GM19395 (cell line): ENCODE results near the gene COX20.

Experiments used
- ATAC-seq: cut with Tn5 transposase; IDR thresholded peaks from one replicate; pipeline ENCODE4 v1.9.1; 2021; ENCODE audit warnings: mild to moderate bottlenecking, moderate library complexity; ENCODE audit not compliant: unreplicated experiment

COX20 gene

GRCh38 chr1:244868484-244869363 lies 33.3 kb downstream of the COX20 start:
- no peak for ATAC-seq

GRCh38 chr1:244869364-244869827 lies 33.9 kb downstream of the COX20 start:
- ATAC-seq = no peak

- ATAC-seq = no peak
These were observed 34.5 kb downstream of the COX20 start for GRCh38 chr1:244869950-244870349.

- ATAC-seq = no peak
These were observed 39.6 kb downstream of the COX20 start for GRCh38 chr1:244874974-244875579.

GRCh38 chr1:244876228-244876910 lies 40.9 kb downstream of the COX20 start:
- no peak for ATAC-seq

GRCh38 chr1:244878681-244879080 lies 43.2 kb downstream of the COX20 start:
- no peak for ATAC-seq

- ATAC-seq = no peak
These were observed 46.3 kb downstream of the COX20 start for GRCh38 chr1:244881552-244882280.

GRCh38 chr1:244887281-244887680 lies 51.8 kb downstream of the COX20 start:
- ATAC-seq = no peak

GRCh38 chr1:244893836-244894235 lies 58.4 kb downstream of the COX20 start:
- ATAC-seq = no peak
